Germinal center (tissue), 1 donor: ENCODE measurements around the gene POP4.
"Not testable (repeated sequence)": the region's sequence is repeated elsewhere in the genome, so short reads cannot be mapped to it uniquely, and the experiment has no call there.

Experiments
- DNase-seq: peaks from one replicate; pipeline ENCODE4 v3.0.0; 2012; ENCODE audit warnings: mixed read lengths, low spot score

POP4 gene

GRCh38 chr19:29605653-29606419 is at the start of gene POP4:
Gene POP4 (plus strand): TSS chr19:29606283. CDS start chr19:29606319, 36 bp downstream.
- DNase-seq: peak; percentile 97

- not testable (repeated sequence) for DNase-seq
Observed at GRCh38 chr19:29559110-29559509, 47.0 kb upstream of the POP4 start.

GRCh38 chr19:29559743-29560142 is 46.3 kb upstream of the POP4 start:
- no peak for DNase-seq

- no peak for DNase-seq
Observed at GRCh38 chr19:29560313-29561075, 45.6 kb upstream of the POP4 start.

GRCh38 chr19:29561601-29562000 is 44.5 kb upstream of the POP4 start:
- no peak for DNase-seq

- no peak for DNase-seq
Observed at GRCh38 chr19:29562299-29563297, 43.5 kb upstream of the POP4 start.

GRCh38 chr19:29563486-29564101 is 42.5 kb upstream of the POP4 start:
- DNase-seq: no peak

- no peak for DNase-seq
Observed at GRCh38 chr19:29564574-29565005, 41.5 kb upstream of the POP4 start.

GRCh38 chr19:29565171-29565570 is 40.9 kb upstream of the POP4 start:
- no peak for DNase-seq

- no peak for DNase-seq
Observed at GRCh38 chr19:29566496-29567054, 39.5 kb upstream of the POP4 start.

GRCh38 chr19:29567366-29567915 is 38.6 kb upstream of the POP4 start:
- DNase-seq: no peak

- no peak for DNase-seq
Observed at GRCh38 chr19:29568036-29569025, 37.8 kb upstream of the POP4 start.

GRCh38 chr19:29569038-29569911 is 36.8 kb upstream of the POP4 start:
- DNase-seq: no peak

- DNase-seq: no peak
Observed at GRCh38 chr19:29571181-29571580, 34.9 kb upstream of the POP4 start.

GRCh38 chr19:29573486-29573885 is 32.6 kb upstream of the POP4 start:
- DNase-seq: no peak

GRCh38 chr19:29574510-29574909 is 31.6 kb upstream of the POP4 start:
- no peak for DNase-seq

- DNase-seq: no peak
Observed at GRCh38 chr19:29576046-29576606, 30.0 kb upstream of the POP4 start.
